HepG2 (cell line): ENCODE measurements around the gene VARS1. TPM values are rescaled to one million over a fixed set of nuclear protein-coding genes. Genes with fewer than 3 reads are reported as not detected.
A peak's percentile ranks its signal among the peaks of the same experiment; 100 is the strongest.

ENCODE experiments used
- ARNTL ChIP-seq: sonication (generic); formaldehyde crosslinking; IDR thresholded peaks from 2 replicates; pipeline ENCODE4 v1.4.0; 2020; ENCODE audit warnings: mild to moderate bottlenecking, missing genetic modification reagents
- ASH2L ChIP-seq: fragments of 300-600, 200-600 bp; sonication (generic); IDR thresholded peaks from 2 replicates; pipeline ENCODE4 v1.7.0; 2017; ENCODE audit warnings: low read depth, mild to moderate bottlenecking, moderate library complexity, mixed read lengths, low read length; ENCODE audit not compliant: insufficient read length
- DNMT1 ChIP-seq: sonication (generic); formaldehyde crosslinking; IDR thresholded peaks from 2 replicates; pipeline ENCODE4 v1.5.1; 2020; ENCODE audit warnings: mild to moderate bottlenecking, missing genetic modification reagents
- ESRRA ChIP-seq: sonication (generic); formaldehyde crosslinking; IDR thresholded peaks from 2 replicates; pipeline ENCODE4 v1.5.1; 2020; ENCODE audit warnings: mild to moderate bottlenecking, low read depth, missing genetic modification reagents
- HDAC2 ChIP-seq: sonication (generic); formaldehyde crosslinking; IDR thresholded peaks from 2 replicates; pipeline ENCODE4 v1.4.0; 2020; ENCODE audit warnings: missing genetic modification reagents
- HIVEP1 ChIP-seq: sonication (generic); formaldehyde crosslinking; IDR thresholded peaks from 2 replicates; pipeline ENCODE4 v1.4.0; 2020; ENCODE audit warnings: mild to moderate bottlenecking, missing genetic modification reagents
- IKZF4 ChIP-seq: sonication (generic); formaldehyde crosslinking; IDR thresholded peaks from 2 replicates; pipeline ENCODE4 v1.5.1; 2020; ENCODE audit warnings: borderline replicate concordance, mild to moderate bottlenecking, low read depth, missing genetic modification reagents; ENCODE audit errors: not compliant biosample characterization
- MYPOP ChIP-seq: sonication (generic); formaldehyde crosslinking; IDR thresholded peaks from 2 replicates; pipeline ENCODE4 v1.8.1; 2023; ENCODE audit warnings: mild to moderate bottlenecking, moderate library complexity, missing genetic modification reagents
- NFE2 ChIP-seq: sonication (generic); formaldehyde crosslinking; IDR thresholded peaks from 2 replicates; pipeline ENCODE4 v1.4.0; 2020; ENCODE audit warnings: missing genetic modification reagents
- U2AF1 ChIP-seq: fragments of 200-400 bp; formaldehyde crosslinking; optimal IDR thresholded peaks from 2 replicates; pipeline ENCODE3; 2017; ENCODE audit warnings: mild to moderate bottlenecking, low read depth, low read length
- ZBTB25 ChIP-seq: IDR thresholded peaks from 2 replicates; pipeline ENCODE4 v1.6.1; 2018; ENCODE audit warnings: missing genetic modification reagents
- ZBTB40 ChIP-seq, 2 experiments: fragments of 450-650 bp in 1 of 2; sonication (generic) in 1 of 2; formaldehyde crosslinking in 1 of 2; IDR thresholded peaks; 2 replicates each; pipeline versions ENCODE4 v1.6.1 to v1.8.0; 2016 to 2022; ENCODE audit warnings: antibody characterized with exemption in 1 of 2, mild to moderate bottlenecking in 1 of 2, missing genetic modification reagents in 1 of 2
- ZNF292 ChIP-seq: sonication (generic); formaldehyde crosslinking; IDR thresholded peaks from 2 replicates; pipeline ENCODE4 v1.8.1; 2022; ENCODE audit warnings: mild to moderate bottlenecking, low read depth, missing genetic modification reagents, borderline replicate concordance
- ZNF468 ChIP-seq: sonication (generic); formaldehyde crosslinking; IDR thresholded peaks from 2 replicates; pipeline ENCODE4 v1.8.0; 2022; ENCODE audit warnings: mild to moderate bottlenecking, moderate library complexity, missing genetic modification reagents
- ZNF589 ChIP-seq: sonication (generic); formaldehyde crosslinking; conservative IDR thresholded peaks from 2 replicates; pipeline ENCODE4 v1.8.0; 2022; ENCODE audit warnings: mild to moderate bottlenecking, moderate library complexity, missing genetic modification reagents
- ZNF761 ChIP-seq: sonication (generic); formaldehyde crosslinking; conservative IDR thresholded peaks from 2 replicates; pipeline ENCODE4 v1.4.0; 2020; ENCODE audit warnings: mild to moderate bottlenecking, missing genetic modification reagents
- ZZZ3 ChIP-seq: sonication (generic); formaldehyde crosslinking; IDR thresholded peaks from 2 replicates; pipeline ENCODE4 v1.4.0; 2020; ENCODE audit warnings: missing genetic modification reagents, mild to moderate bottlenecking, borderline replicate concordance
- polyA plus RNA-seq, 8 experiments: library from polyadenylated mRNA; depleted of rRNA in 3 of 8; stranded (reverse) in 7 of 8; unstranded in 1 of 8; fragments of >200 nt; fragmentation: Illumina TruSeq in 4 of 8; extraction: Trizol in 4 of 8; gene quantifications; 2 replicates each; pipeline versions ENCODE4 v1.2.1 to v1.2.3, GENCODE V29; 2011 to 2016; ENCODE audit warnings: low read depth in 4 of 8, missing spikeins in 1 of 8, mixed read lengths in 1 of 8; ENCODE audit not compliant: insufficient read depth in 1 of 8
- total RNA-seq, 5 experiments: library from RNA; depleted of rRNA; stranded (reverse); fragments of >200 nt; fragmentation: Illumina TruSeq; extraction: Trizol; gene quantifications; 2 replicates each; pipeline ENCODE4 v1.2.3, GENCODE V29; 2016; ENCODE audit warnings: low read depth in 1 of 5

VARS1 gene
- total and polyA plus RNA-seq, 2 of the 13 experiments (the other 11 are each of a cell fraction or from before 2014, with no cell fraction given): 14.7 to 56.1 TPM

GRCh38 chr6:31822036-31822821 lies 26.7 kb upstream of the VARS1 start (continued):
- TF ChIP-seq MYPOP (CRISPR knock-in tag) (peak; percentile 50; the same call in 1 of the 2 replicates), DNMT1 (CRISPR knock-in tag) (no peak), HDAC2 (CRISPR knock-in tag) (peak; percentile 11; the same call in 1 of the 2 replicates), ASH2L (peak; percentile 55), NFE2 (CRISPR knock-in tag) (peak; percentile 79), HIVEP1 (no peak), U2AF1 (no peak), ZNF761 (CRISPR knock-in tag) (no peak), ZNF292 (CRISPR knock-in tag) (peak; percentile 38; the same call in 1 of the 2 replicates), ZBTB25 (CRISPR knock-in tag) (no peak; the same call in 1 of the 2 replicates), ZNF589 (CRISPR knock-in tag) (no peak), ESRRA (0 out of 2 replicates have a peak, but pooled peaks have one; percentile 39), ZNF468 (CRISPR knock-in tag) (no peak), IKZF4 (CRISPR knock-in tag) (no peak), ZBTB40 (IDR thresholded peaks at IDR 0.05) (no peak), ZBTB40 (CRISPR knock-in tag; IDR thresholded peaks at IDR 0.05) (0 out of 2 replicates have a peak, but pooled peaks have one; percentile 24), ARNTL (CRISPR knock-in tag) (peak; percentile 41; the same call in 1 of the 2 replicates), ZZZ3 (0 out of 2 replicates have a peak, but pooled peaks have one; percentile 47)
